Measurements from ENCODE around the gene KRT79. TPM values are rescaled to one million over a fixed set of nuclear protein-coding genes. Genes with fewer than 3 reads are reported as not detected.

The KRT79 gene
- total RNA-seq, 4 donors from 2014 or later, result not detected

- H3K4me3 ChIP-seq, result no peak overlapping the region
- H3K27me3 ChIP-seq, result no peaks in the 10 kb centered on the region
- no peak for DNase-seq
- H3K36me3 ChIP-seq, result no peaks in the 10 kb centered on the region
- no peak for TF ChIP-seq EP300 (IDR thresholded peaks at IDR 0.05; ENCODE audit: low read depth)
- TF ChIP-seq POLR2AphosphoS5 (IDR thresholded peaks at IDR 0.05), result no peak
- no peak for TF ChIP-seq CTCF (IDR thresholded peaks at IDR 0.05)
- no peak for TF ChIP-seq POLR2A (IDR thresholded peaks at IDR 0.05)
- H3K27ac ChIP-seq, result no peak overlapping the region
- intact Hi-C loops (cut with DNase I; ENCODE audit: low total_unique reads) (no loop called here), in situ Hi-C loops (cut with MboI; ENCODE audit: low pct_ligation_motif_present in 1 of 4, low pct_unique_long_range_greater_than_20kb in 1 of 4, low sequenced_read_pairs in 3 of 4) (no loop called here)
- H3K9me3 ChIP-seq, result no peaks in the 10 kb centered on the region
- 80% methylated on average over 8 of the region's 8 CpGs; no CpG with 5 or more reads in 1 of the 2 donors for WGBS, 2 donors (ENCODE audit: low coverage in 1 of 2)
- H3K4me1 ChIP-seq, result no peaks in the 10 kb centered on the region
These were observed 59.4 kb downstream of the KRT79 start for GRCh38 chr12:52774629-52775250.

- 48 to 83% methylated on average over 2 to 3 of the region's 3 CpGs for WGBS, 2 donors (ENCODE audit: low coverage in 1 of 2)
- Histone ChIP-seq H3K27me3 (no peaks in the 10 kb centered on the region), H3K4me3 (no peak overlapping the region), H3K27ac (no peak overlapping the region), H3K9me3 (no peaks in the 10 kb centered on the region), H3K36me3 (no peaks in the 10 kb centered on the region), H3K4me1 (no peaks in the 10 kb centered on the region)
- intact Hi-C loops (cut with DNase I; ENCODE audit: low total_unique reads), result no loop called here
- DNase-seq, result no peak
- no peak for TF ChIP-seq POLR2A (IDR thresholded peaks at IDR 0.05)
- TF ChIP-seq POLR2AphosphoS5 (IDR thresholded peaks at IDR 0.05), result no peak
- no peak for TF ChIP-seq EP300 (IDR thresholded peaks at IDR 0.05; ENCODE audit: low read depth)
- no peak for TF ChIP-seq CTCF (IDR thresholded peaks at IDR 0.05)
- in situ Hi-C loops (cut with MboI; ENCODE audit: low pct_ligation_motif_present in 1 of 4, low pct_unique_long_range_greater_than_20kb in 1 of 4, low sequenced_read_pairs in 3 of 4), result no loop called here
These were observed 61.3 kb downstream of the KRT79 start for GRCh38 chr12:52772772-52773171.

GRCh38 chr12:52772188-52772587 lies 61.9 kb downstream of the KRT79 start:
- no peak for DNase-seq
- in situ Hi-C loops (cut with MboI; ENCODE audit: low pct_ligation_motif_present in 1 of 4, low pct_unique_long_range_greater_than_20kb in 1 of 4, low sequenced_read_pairs in 3 of 4) (no loop called here), intact Hi-C loops (cut with DNase I; ENCODE audit: low total_unique reads) (no loop called here)
- Histone ChIP-seq H3K27me3 (no peaks in the 10 kb centered on the region), H3K4me1 (no peaks in the 10 kb centered on the region), H3K27ac (no peak overlapping the region), H3K9me3 (no peaks in the 10 kb centered on the region), H3K4me3 (no peak overlapping the region), H3K36me3 (no peaks in the 10 kb centered on the region)
- TF ChIP-seq POLR2A (IDR thresholded peaks at IDR 0.05) (no peak), POLR2AphosphoS5 (IDR thresholded peaks at IDR 0.05) (no peak), CTCF (IDR thresholded peaks at IDR 0.05) (no peak), EP300 (IDR thresholded peaks at IDR 0.05; ENCODE audit: low read depth) (no peak)
- 83% methylated on average over 4 of the region's 4 CpGs; no CpG with 5 or more reads in 1 of the 2 donors for WGBS, 2 donors (ENCODE audit: low coverage in 1 of 2)

GRCh38 chr12:52771505-52771904 lies 62.6 kb downstream of the KRT79 start:
- in situ Hi-C loops (cut with MboI; ENCODE audit: low pct_ligation_motif_present in 1 of 4, low pct_unique_long_range_greater_than_20kb in 1 of 4, low sequenced_read_pairs in 3 of 4) (no loop called here), intact Hi-C loops (cut with DNase I; ENCODE audit: low total_unique reads) (no loop called here)
- no peaks in the 10 kb centered on the region for H3K9me3 ChIP-seq
- WGBS, 2 donors (ENCODE audit: low coverage in 1 of 2), result 76% methylated on average over 4 of the region's 4 CpGs; no CpG with 5 or more reads in 1 of the 2 donors
- TF ChIP-seq POLR2AphosphoS5 (IDR thresholded peaks at IDR 0.05) (no peak), EP300 (IDR thresholded peaks at IDR 0.05; ENCODE audit: low read depth) (no peak), POLR2A (IDR thresholded peaks at IDR 0.05) (no peak), CTCF (IDR thresholded peaks at IDR 0.05) (no peak)
- no peaks in the 10 kb centered on the region for H3K36me3 ChIP-seq
- DNase-seq, result no peak
- no peaks in the 10 kb centered on the region for H3K27me3 ChIP-seq
- no peak overlapping the region for H3K4me3 ChIP-seq
- no peak overlapping the region for H3K27ac ChIP-seq
- H3K4me1 ChIP-seq, result no peaks in the 10 kb centered on the region

Small RNAs within 50 kb of the gene (small RNA-seq; reads per million reads assigned to genes)
- gene AC107016.2, result 0 reads per million in 4 donors

Other genes with a start within 250 kb of the KRT79 start
- not detected for gene KRT72, start 232.8 kb downstream of the KRT79 start, total RNA-seq
- gene KRT73, start 215.8 kb downstream of the KRT79 start, total RNA-seq, result not detected
- not detected for gene KRT2, start 182.1 kb downstream of the KRT79 start, total RNA-seq
- gene KRT1, start 153.9 kb downstream of the KRT79 start, total RNA-seq, result not detected
- not detected for gene KRT77, start 130.8 kb downstream of the KRT79 start, total RNA-seq
- gene KRT76, start 57.0 kb downstream of the KRT79 start, total RNA-seq, result not detected
- gene KRT3, start 38.2 kb downstream of the KRT79 start, total RNA-seq, result not detected
- gene KRT4, start 20.2 kb downstream of the KRT79 start, total RNA-seq, result not detected
- gene KRT78, start 14.7 kb upstream of the KRT79 start, total RNA-seq, result not detected
- 1,000 to 10,000 TPM; 1,016 to 3,505 (median 2,245) TPM for gene KRT8, start 70.8 kb upstream of the KRT79 start, total RNA-seq
- gene KRT18, start 114.8 kb upstream of the KRT79 start, total RNA-seq, result 100 to 1,000 TPM; 367 to 813 (median 541) TPM
- gene EIF4B, start 172.1 kb upstream of the KRT79 start, total RNA-seq, result 100 to 1,000 TPM; 175 to 383 (median 261) TPM
- gene TNS2, start 215.8 kb upstream of the KRT79 start, total RNA-seq, result 100 to 1,000 TPM in 2 of 4 donors, 10 to 100 TPM in 2; 48.2 to 397 (median 169) TPM
- 10 to 100 TPM; 10.1 to 27.0 (median 21.9) TPM for gene SPRYD3, start 245.1 kb upstream of the KRT79 start, total RNA-seq